Effector memory CD8-positive, alpha-beta T cell (primary cell): ENCODE measurements around the gene TRIM60.
"Not testable (repeated sequence)": the region's sequence is repeated elsewhere in the genome, so short reads cannot be mapped to it uniquely, and the experiment has no call there.

Source experiments
- ATAC-seq: fragments of 150-1000 bp; cut with Tn5 transposase; replicated peaks from 2 replicates; pipeline ENCODE4 v1.10.0; 2021; ENCODE audit warnings: mild to moderate bottlenecking, moderate library complexity
- DNase-seq, 3 experiments: peaks; one replicate each; pipeline ENCODE4 v3.0.0; 2021
- H3K27ac Mint-ChIP-seq, 2 donors: one replicate each; pipeline ENCODE4 v1.8.0; 2022; ENCODE audit warnings: mild to moderate bottlenecking in 2 of 2, mixed read lengths in 2 of 2, moderate library complexity in 2 of 2
- H3K27me3 Mint-ChIP-seq, 2 donors: one replicate each; pipeline ENCODE4 v1.8.0; 2022; ENCODE audit warnings: mixed read lengths in 2 of 2
- H3K36me3 Mint-ChIP-seq: one replicate; pipeline ENCODE4 v1.8.0; 2022; ENCODE audit warnings: mild to moderate bottlenecking, moderate library complexity, mixed read lengths; ENCODE audit not compliant: insufficient read depth
- H3K4me1 Mint-ChIP-seq, 2 donors: one replicate each; pipeline ENCODE4 v1.8.0; 2022; ENCODE audit warnings: low read depth in 2 of 2, mixed read lengths in 2 of 2
- H3K4me3 Mint-ChIP-seq, 2 donors: one replicate each; pipeline ENCODE4 v1.8.0; 2022; ENCODE audit warnings: mild to moderate bottlenecking in 2 of 2, mixed read lengths in 2 of 2, moderate library complexity in 2 of 2
- H3K9me3 Mint-ChIP-seq, 2 donors: one replicate each; pipeline ENCODE4 v1.8.0; 2022; ENCODE audit warnings: mixed read lengths in 2 of 2

The TRIM60 gene

GRCh38 chr4:165010991-165011390, 20.8 kb upstream of the TRIM60 start:
- Mint-ChIP-seq H3K36me3 (no peaks in the 10 kb centered on the region), H3K27ac (no peak overlapping the region), H3K9me3 (no peaks in the 10 kb centered on the region), H3K4me3 (no peak overlapping the region), H3K27me3 (peaks cover 26 to 59% of the 10 kb centered on the region in 2 donors), H3K4me1 (peaks cover 0 to 2% of the 10 kb centered on the region in 2 donors)
- no peak for DNase-seq
- ATAC-seq, result no peak

- H3K27ac Mint-ChIP-seq, result no peak overlapping the region
- ATAC-seq (no peak), DNase-seq (no peak)
- no peak overlapping the region for H3K4me3 Mint-ChIP-seq
- no peaks in the 10 kb centered on the region for H3K36me3 Mint-ChIP-seq
- peaks cover 22 to 60% of the 10 kb centered on the region in 2 donors for H3K27me3 Mint-ChIP-seq
- no peaks in the 10 kb centered on the region for H3K9me3 Mint-ChIP-seq
- peaks cover 0 to 2% of the 10 kb centered on the region in 2 donors for H3K4me1 Mint-ChIP-seq
Observed at GRCh38 chr4:165011403-165011802, 20.4 kb upstream of the TRIM60 start.

GRCh38 chr4:165013691-165014090, 18.1 kb upstream of the TRIM60 start:
- H3K9me3 Mint-ChIP-seq, result no peaks in the 10 kb centered on the region
- H3K27ac Mint-ChIP-seq, result no peak overlapping the region
- H3K36me3 Mint-ChIP-seq, result no peaks in the 10 kb centered on the region
- H3K27me3 Mint-ChIP-seq, result peaks cover 16 to 47% of the 10 kb centered on the region in 2 donors
- ATAC-seq (no peak), DNase-seq (no peak)
- peaks cover 0 to 6% of the 10 kb centered on the region in 2 donors for H3K4me1 Mint-ChIP-seq
- no peak overlapping the region for H3K4me3 Mint-ChIP-seq

GRCh38 chr4:165016971-165017370, 14.8 kb upstream of the TRIM60 start:
- H3K27ac Mint-ChIP-seq, result no peak overlapping the region

GRCh38 chr4:165019995-165020394, 11.8 kb upstream of the TRIM60 start:
- H3K36me3 Mint-ChIP-seq, DNase-seq, H3K27ac Mint-ChIP-seq, ATAC-seq, H3K4me3 Mint-ChIP-seq, H3K9me3 Mint-ChIP-seq, H3K4me1 Mint-ChIP-seq: not testable (repeated sequence)
- peaks cover 0 to 11% of the 10 kb centered on the region in 2 donors for H3K27me3 Mint-ChIP-seq

More at GRCh38 chr4:165016971-165017370, 14.8 kb upstream of the TRIM60 start:
- Mint-ChIP-seq H3K9me3 (no peaks in the 10 kb centered on the region), H3K4me3 (no peak overlapping the region), H3K36me3 (no peaks in the 10 kb centered on the region), H3K4me1 (peaks cover 0 to 4% of the 10 kb centered on the region in 2 donors), H3K27me3 (peaks cover 7 to 19% of the 10 kb centered on the region in 2 donors)
- DNase-seq (no peak), ATAC-seq (no peak)

- H3K4me3 Mint-ChIP-seq, H3K36me3 Mint-ChIP-seq, H3K4me1 Mint-ChIP-seq, ATAC-seq, H3K9me3 Mint-ChIP-seq, H3K27ac Mint-ChIP-seq, DNase-seq: not testable (repeated sequence)
- H3K27me3 Mint-ChIP-seq, result peaks cover 13 to 21% of the 10 kb centered on the region in 2 donors
Observed at GRCh38 chr4:165025782-165026181, 6.0 kb upstream of the TRIM60 start.

- ATAC-seq (no peak), DNase-seq (no peak)
- no peak overlapping the region for H3K4me3 Mint-ChIP-seq
- no peaks in the 10 kb centered on the region for H3K36me3 Mint-ChIP-seq
- peaks cover 13 to 21% of the 10 kb centered on the region in 2 donors for H3K27me3 Mint-ChIP-seq
- no peaks in the 10 kb centered on the region for H3K4me1 Mint-ChIP-seq
- no peak overlapping the region for H3K27ac Mint-ChIP-seq
- H3K9me3 Mint-ChIP-seq, result no peaks in the 10 kb centered on the region
Observed at GRCh38 chr4:165027762-165028402, 3.9 kb upstream of the TRIM60 start.

GRCh38 chr4:165048170-165048569, 16.4 kb downstream of the TRIM60 start:
- no peak overlapping the region for H3K4me3 Mint-ChIP-seq
- H3K9me3 Mint-ChIP-seq, result no peaks in the 10 kb centered on the region
- H3K36me3 Mint-ChIP-seq, result no peaks in the 10 kb centered on the region
- H3K27me3 Mint-ChIP-seq, result peaks cover 0 to 26% of the 10 kb centered on the region in 2 donors
- no peak for DNase-seq
- no peak for ATAC-seq
- H3K27ac Mint-ChIP-seq, result no peak overlapping the region
- H3K4me1 Mint-ChIP-seq, result no peaks in the 10 kb centered on the region

GRCh38 chr4:165052627-165053026, 20.8 kb downstream of the TRIM60 start:
- H3K27ac Mint-ChIP-seq, result no peak overlapping the region
- peaks cover 0 to 19% of the 10 kb centered on the region in 2 donors for H3K27me3 Mint-ChIP-seq

GRCh38 chr4:165053645-165054044, 21.8 kb downstream of the TRIM60 start, which contains the start of gene TRIM75:
Gene TRIM75, plus strand, starts transcription at chr4:165053866. Its CDS starts 5,282 bp downstream, at chr4:165059148.
- Mint-ChIP-seq H3K4me3 (no peak within 1 kb of the TSS), H3K36me3 (peaks cover 3% of the 10 kb centered on the region), H3K27me3 (peaks cover 0 to 9% of the 10 kb centered on the region in 2 donors), H3K9me3 (no peaks in the 10 kb centered on the region), H3K4me1 (no peaks in the 10 kb centered on the region), H3K27ac (no peak within 1 kb of the TSS)
- ATAC-seq (no peak), DNase-seq (no peak)

More at GRCh38 chr4:165052627-165053026, 20.8 kb downstream of the TRIM60 start:
- DNase-seq (no peak), ATAC-seq (no peak)
- Mint-ChIP-seq H3K4me3 (no peak overlapping the region), H3K4me1 (no peaks in the 10 kb centered on the region), H3K9me3 (no peaks in the 10 kb centered on the region), H3K36me3 (peaks cover 3% of the 10 kb centered on the region)

GRCh38 chr4:165055601-165056000, 23.8 kb downstream of the TRIM60 start:
- H3K9me3 Mint-ChIP-seq, result no peaks in the 10 kb centered on the region
- H3K4me1 Mint-ChIP-seq, result no peaks in the 10 kb centered on the region
- no peak for DNase-seq
- H3K27ac Mint-ChIP-seq, result no peak overlapping the region
- H3K27me3 Mint-ChIP-seq, result peaks cover 0 to 8% of the 10 kb centered on the region in 2 donors
- ATAC-seq, result no peak
- H3K36me3 Mint-ChIP-seq, result peaks cover 3% of the 10 kb centered on the region
- no peak overlapping the region for H3K4me3 Mint-ChIP-seq

- Mint-ChIP-seq H3K27me3 (no peaks in the 10 kb centered on the region), H3K4me3 (no peak overlapping the region), H3K36me3 (peaks cover 3% of the 10 kb centered on the region), H3K4me1 (no peaks in the 10 kb centered on the region), H3K27ac (no peak overlapping the region), H3K9me3 (no peaks in the 10 kb centered on the region)
- DNase-seq (no peak), ATAC-seq (no peak)
Observed at GRCh38 chr4:165058666-165059065, 26.9 kb downstream of the TRIM60 start.

- Mint-ChIP-seq H3K27me3 (no peaks in the 10 kb centered on the region), H3K4me3 (no peak overlapping the region), H3K27ac (no peak overlapping the region), H3K9me3 (no peaks in the 10 kb centered on the region), H3K36me3 (peaks cover under 1% of the 10 kb centered on the region), H3K4me1 (no peaks in the 10 kb centered on the region)
- no peak for ATAC-seq
- DNase-seq, result no peak
Observed at GRCh38 chr4:165059386-165059785, 27.6 kb downstream of the TRIM60 start.

GRCh38 chr4:165060938-165061337, 29.1 kb downstream of the TRIM60 start:
- ATAC-seq (no peak), DNase-seq (no peak)
- no peak overlapping the region for H3K27ac Mint-ChIP-seq
- H3K27me3 Mint-ChIP-seq, result no peaks in the 10 kb centered on the region
- H3K4me3 Mint-ChIP-seq, result no peak overlapping the region
- no peaks in the 10 kb centered on the region for H3K9me3 Mint-ChIP-seq
- no peaks in the 10 kb centered on the region for H3K36me3 Mint-ChIP-seq
- no peaks in the 10 kb centered on the region for H3K4me1 Mint-ChIP-seq
